DMS 273 (cell line): Measurements from ENCODE around the gene DPYSL4.

ENCODE experiments used
- DNase-seq: peaks from one replicate; lab custom pipeline; 2025; ENCODE audit not compliant: unreplicated experiment; lab: John Stamatoyannopoulos, UW

Gene DPYSL4

DNA sequence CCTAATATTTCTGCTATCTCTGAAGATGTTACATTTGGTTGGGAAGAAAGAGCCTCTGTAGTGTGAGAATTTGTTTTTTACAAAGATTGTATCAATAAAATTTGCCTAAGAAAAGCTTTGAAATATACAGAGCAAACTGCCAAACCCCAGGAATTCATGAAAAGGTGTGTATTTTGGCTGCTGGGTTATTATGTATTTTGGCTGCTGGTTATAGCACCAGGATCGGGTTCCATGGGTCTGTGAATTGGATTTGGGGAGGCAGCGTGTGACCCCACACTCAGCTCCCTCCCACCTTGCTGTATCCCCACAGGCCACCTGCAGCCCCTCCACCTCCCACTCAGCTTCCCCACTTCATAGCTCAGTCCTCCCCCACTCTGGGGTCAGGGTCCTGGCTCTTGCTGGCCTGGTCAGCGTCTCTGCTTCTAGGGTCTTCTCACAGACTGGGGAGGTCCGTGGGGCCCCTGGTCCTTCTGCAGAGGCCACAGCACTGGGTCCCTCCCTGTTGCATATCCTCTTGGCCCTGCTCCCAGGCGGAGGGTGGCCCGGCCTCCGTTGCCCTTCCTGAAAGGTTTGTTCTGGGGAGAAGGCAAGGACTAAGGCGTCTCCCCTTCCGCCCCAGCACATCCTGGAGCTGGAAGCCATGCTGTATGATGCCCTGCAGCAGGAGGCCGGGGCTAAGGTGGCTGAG, 24.0 kb upstream of the DPYSL4 start:
- no peak for DNase-seq

DNA sequence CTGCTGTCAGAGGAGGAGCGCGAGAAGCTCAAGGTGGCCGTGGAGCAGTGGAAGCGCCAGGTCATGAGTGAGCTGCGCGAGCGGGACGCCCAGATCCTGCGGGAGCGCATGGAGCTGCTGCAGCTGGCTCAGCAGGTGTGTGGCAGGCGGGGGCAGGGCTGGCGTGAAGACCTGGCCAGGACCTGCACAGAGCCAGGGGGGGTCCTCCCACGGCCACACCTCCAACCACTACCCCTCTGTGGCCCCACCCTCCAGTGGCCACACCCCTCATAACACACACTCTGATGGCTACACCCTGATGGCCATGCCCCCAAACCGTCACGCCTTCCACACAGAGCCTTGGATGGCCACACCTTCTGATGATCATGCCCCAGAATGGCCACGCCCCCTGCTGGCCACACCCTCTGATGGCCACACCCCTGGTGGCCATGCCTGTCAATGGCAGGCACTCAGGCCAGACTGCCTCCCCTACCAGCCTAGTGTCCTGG, 23.4 kb upstream of the DPYSL4 start:
- DNase-seq, result peak; percentile 62

DNA sequence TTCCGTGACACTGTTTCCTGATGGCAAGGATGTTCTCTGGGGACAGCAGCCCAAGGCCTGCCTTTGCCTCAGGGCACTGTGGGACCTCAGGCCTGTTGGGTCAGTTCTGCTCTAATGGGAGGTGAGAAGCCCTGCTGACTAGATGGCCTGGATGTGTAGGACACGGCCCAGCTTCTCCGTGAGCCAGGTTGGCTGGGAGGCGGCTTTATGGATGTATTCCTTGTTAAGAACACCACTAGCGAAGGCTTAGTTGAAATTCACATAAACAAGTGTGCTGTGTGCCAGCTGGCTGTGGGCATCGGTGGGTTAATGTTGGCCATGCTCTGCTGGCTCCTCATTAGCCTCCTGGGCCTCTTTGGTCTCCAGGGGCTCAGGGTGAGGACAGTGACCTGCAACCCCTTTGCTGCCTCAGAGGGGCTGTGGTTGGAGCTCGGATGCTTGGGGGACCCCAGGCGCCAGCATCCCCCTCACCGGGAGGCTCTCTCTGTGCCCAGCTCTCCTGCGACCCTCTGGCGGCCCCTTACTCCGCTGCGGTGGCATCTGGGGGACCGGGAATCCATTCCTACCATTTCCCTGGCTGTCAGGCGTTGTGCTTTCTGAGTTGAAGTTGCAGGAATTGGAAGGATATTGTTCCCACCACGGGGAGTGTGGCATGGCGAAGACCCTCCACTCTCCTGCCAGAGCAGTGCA, 22.8 kb upstream of the DPYSL4 start:
- no peak for DNase-seq

DNA sequence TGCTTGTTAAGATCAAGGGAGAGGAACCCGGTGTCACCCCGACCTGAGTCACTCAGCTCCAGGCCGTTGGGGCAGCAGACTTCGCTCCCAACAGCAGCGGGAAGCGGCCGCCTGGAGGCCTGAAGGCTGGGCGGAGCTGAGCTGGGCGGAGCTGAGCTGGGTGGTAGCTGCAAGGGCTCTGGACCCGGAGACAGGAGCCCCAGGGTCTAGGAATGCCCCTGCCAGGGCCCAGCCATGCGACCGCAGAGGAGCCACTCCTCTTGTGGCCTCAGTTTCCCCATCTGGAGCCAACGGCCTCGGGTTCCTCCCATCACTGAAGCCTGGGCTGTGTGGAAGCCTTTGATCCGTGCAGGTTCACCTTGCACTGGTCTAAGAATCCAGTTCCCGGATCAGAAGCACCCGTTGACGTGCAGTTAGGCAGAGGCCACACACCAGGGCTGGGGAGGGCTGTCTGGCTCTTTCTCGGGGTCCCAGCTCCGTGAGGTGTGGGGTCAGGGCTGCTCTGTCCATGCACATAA, 21.9 kb upstream of the DPYSL4 start:
- no peak for DNase-seq

DNA sequence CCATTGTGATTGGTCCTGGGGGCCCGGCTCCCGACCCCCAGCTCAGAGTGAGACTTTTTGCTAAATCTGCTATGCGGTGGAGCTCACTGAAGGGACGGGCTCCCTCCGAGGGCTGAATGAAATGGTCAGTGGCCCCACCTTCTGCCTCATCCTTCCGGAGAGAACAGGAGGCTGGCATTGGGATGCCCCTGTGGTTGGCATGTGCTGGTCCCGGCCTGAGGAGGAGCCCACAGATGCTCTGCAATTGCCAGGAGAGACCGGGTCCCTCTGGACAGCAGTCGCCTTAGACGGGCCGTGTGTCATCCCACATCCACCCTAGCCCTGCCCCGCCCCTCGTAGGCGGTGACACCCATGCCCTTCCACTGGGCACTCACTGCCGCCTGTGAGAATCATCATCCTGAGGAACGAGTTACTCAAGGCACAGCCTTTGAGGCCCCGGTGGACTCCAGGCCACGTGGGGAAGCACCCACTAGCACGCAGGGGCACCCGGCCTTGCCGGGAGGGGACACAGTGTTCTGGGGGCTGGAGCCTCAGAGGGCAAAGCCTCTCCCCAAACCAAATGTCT, 21.2 kb upstream of the DPYSL4 start:
- no peak for DNase-seq

DNA sequence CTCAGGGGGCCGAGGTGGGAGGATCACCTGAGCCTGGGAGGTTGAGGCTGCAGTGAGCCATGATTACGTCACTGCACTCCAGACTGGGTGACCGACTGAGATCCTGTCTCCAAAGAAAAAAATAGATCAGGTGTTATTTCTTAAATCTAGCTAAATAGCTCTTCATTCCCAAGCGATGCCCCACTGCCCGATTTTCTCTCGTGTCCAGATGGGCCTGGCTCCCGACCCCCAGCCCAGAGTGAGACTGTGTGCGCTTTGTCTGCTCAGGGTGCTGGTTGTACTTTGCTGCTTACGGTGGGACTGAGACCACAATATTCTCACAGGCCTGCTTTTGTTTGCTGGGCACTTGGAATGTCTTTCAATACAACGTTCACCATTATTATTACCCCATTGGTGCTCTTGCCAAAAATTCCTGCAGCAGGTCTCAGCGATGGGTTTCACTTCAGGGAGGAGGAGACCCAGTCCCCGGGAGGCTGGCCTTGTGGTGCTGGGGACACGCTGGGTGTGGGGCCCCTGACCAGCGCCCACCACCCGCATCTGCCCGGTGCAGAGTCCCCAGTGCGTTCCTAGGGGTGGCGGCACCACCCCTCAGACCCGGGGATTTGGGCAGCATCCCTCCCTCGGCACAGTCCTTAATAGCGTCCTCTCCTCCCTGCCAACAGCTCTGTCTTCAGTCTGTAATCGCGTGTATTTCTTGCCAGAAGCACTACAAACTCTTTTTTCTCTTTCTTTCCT, 20.4 kb upstream of the DPYSL4 start:
- no peak for DNase-seq

DNA sequence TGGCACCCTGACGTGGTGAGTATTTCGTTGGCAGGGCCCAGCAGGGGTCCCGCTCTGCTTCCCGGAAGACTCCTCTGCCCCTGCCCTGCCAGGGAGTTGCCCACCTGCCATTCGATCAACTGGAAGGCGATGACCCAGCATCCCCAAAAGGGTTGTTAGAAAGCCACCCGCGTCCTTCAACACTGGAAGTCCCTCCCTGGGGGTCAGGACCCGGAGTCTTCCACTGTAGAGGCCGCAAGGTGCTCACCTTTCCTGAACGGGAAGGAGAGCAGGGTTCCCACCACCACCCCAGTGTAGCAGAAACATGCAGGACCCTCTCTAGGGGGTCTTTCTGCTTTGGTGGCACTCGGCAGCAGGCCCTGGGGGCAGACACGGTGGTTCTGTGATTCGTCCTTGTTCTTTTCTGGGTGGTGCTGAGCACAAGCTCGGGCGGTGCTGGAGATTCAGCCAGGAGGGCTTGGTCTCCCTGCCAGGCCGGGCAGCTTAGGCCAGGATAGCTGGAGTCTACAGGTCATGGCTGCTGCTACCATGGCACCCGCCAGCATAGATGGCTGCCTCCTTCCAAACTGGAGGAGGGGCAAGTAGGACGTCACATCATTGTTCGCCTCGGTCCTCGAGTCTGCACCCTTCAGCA, 19.6 kb upstream of the DPYSL4 start:
- no peak for DNase-seq

DNA sequence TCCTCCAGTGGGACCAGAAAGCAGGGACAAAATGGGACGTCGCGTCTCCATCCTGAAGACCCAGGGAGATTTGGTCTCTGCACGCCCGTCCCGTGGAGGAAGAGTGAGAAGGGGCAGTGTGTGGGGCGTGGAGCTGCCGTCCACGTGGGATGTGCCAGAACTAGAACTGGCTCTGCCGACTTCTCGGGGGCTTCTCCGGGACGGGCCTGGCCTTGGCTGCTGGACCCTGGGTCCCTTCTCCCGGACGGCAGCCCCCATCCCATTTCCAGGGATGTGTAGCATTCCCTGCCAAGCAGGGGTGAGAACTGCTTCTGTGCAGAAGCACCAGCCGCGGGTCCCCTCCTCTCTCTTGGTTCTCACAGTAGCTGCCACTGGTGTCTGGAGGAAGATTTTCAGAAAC, 18.8 kb upstream of the DPYSL4 start:
- DNase-seq, result no peak

DNA sequence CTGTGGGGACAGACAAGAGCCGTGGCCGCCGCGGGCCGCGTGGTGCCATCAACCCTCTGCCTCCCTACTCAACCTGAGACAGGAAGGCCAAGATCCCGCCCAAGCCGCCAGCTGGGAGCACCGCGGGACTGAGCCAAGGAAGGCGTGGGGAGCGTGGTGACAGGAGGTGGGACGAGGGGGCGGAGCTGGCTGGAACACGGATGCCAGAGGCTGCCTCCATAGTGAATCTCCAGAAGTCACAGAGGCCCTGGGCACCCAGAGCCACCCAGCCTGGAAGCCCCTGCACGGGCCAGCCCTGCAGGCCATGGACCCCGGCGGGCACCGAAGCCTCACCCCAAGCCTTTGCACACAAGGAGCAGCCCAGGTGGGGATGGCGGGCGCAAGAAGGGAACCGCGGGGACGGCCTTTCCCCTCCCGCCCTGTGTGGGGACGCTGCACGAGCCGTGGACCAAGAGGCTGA, 18.1 kb upstream of the DPYSL4 start:
- DNase-seq, result peak; percentile 63

DNA sequence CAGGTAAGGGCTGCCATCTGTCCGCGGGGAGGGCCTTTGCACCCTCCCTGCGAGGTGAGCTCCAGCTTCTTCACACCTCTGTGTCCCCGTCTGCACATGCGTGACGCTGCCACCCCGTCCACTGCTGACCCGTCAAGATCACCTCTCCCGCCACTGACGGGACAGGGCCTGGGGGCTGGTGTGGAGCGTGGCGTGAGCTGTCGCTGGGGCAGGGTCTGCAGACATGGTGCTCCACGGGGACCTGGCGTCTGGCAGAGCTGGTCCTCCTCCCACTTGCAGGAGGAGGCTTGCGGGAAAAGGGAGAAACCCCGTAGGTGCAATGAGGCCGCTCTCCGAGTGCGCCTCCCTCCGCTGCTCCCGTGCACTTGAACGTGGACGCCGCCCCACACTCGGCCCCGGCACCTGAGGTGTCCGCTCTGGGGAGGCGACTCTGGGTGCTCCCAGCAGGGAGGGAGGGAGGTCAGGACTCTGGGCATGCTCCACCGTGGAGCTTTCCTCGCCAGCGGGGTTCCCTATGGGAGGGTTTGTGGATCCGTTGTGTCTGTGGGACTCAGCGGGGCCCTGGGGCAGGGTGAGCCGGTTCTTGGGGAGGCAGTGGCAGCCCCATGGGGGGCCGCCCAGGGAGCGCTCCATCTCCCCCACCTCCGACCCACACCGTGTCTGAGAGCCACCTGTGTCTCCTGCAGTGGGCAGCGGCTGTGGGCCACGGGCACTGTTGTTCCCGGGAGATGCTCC, 17.6 kb upstream of the DPYSL4 start:
- no peak for DNase-seq

DNA sequence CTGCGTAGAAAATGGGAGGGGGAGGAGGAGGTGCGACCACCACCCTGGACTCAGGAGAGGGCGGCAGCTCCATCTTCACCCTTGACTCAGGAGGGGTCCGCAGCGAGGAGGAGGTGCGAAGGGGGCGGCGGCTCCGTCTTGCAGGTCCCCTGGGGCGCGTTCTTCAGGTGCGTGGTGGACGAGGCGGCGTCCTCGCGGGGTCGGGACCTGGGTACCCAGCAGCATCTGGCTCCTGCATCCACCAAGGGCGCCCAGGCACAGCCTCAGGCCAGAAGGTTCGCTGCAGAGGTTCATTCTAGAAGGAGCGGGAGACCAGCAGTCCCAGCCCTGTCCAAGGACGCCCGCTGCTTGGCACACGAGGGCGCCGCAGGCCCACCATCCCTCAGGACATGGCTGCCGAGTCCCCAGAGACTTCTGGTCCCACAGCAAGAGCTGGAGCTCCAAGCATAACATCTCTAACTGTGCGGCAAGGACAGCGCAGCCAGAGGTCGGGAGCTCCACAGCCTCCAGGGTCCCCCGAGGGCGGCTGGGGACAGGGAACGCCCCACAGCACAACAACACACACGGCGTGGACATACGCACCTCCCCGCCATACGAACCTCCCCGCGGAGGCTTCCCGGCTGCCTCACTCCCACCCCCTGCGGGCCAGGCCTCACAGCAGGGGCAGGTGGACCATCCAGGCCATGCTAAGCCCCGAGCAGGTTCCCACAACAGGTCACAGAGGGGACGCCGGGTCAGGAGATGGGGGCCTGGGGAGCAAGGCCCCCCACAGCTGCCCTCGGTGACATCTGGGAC, 16.8 kb upstream of the DPYSL4 start:
- no peak for DNase-seq

DNA sequence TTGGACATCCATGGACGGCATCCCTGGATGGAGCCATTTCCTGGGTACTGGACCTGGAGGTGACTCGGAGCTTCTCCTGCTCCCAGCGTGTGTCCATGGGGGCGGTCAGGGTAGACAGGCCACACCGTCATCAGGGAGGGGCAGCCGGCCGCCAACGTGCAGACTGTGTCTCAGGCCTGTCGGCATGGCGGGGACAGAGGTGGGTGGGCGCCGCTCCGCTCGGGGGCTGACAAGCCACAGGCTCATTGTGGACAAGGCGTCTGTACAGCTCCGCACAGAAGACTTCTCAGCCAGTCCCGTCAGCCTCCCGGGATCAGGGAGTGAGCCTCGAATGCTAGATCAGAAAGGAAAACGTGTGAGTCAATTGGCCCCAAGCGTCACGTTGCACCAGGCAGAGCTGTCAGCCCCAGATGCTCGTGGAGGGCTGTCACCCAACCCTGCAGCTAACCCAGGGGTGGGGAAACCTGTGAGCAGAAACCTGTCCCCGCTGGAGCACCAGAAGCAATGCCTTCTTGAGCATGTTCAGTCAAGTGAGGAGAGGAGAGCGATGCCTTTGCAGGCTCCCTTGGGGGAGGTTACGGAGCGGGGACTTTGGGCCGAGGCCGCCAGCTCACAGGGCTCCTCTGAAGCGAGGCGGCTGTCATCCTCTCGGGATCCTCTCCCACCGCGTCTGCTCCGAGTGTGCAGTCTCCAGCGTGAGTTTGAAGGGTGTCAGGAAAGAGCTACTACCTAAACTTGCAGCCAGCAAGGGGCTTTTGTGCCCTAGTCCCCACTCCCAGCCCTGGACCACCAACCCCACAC, 16.0 kb upstream of the DPYSL4 start:
- no peak for DNase-seq

DNA sequence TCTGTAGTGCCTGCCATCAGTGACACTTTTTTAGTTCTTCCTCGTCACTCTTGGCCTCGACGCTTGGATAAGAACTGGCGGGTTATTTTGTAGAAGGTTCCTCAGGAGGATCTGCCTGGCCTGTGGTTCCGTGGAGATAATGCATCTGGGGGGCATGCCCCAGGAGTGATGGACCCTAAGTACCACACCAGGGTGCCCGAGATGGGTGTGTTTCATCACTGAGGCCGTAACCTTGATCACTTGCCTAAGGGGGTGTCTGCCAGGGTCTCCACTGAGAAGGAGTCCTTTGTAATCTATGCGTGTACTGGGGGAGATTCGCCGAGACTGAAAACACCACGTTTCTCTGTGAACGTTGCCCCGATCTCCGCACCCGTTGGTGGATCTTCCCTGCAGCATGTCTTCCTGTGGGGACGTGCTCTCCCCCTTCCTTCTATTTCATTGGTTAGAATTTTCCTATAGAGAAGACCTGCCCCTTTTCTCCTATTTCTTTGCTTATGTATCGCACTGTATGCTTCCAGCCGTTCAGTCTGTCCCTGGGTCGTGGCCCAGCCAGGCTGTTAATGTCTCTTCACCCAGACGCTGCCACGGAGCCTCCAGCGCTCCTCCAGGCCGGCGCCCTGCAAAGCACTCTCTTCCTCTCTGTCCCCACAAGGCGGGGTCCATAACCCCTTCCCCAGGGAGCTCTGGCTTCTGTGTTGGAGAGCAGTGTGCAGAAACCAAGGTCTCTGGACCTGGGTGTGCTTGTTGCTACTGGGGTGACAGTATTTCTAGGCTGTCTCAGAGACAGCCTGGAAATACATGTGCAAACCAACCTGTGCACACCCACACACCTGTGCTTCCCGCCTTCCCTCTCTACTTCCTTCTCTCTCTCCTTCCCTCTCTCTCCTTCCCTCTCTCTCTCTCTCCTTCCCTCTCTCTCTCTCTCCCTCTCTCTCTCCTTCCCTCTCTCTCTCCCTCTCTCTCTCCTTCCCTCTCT, 14.4 kb upstream of the DPYSL4 start:
- DNase-seq, result peak; percentile 11

DNA sequence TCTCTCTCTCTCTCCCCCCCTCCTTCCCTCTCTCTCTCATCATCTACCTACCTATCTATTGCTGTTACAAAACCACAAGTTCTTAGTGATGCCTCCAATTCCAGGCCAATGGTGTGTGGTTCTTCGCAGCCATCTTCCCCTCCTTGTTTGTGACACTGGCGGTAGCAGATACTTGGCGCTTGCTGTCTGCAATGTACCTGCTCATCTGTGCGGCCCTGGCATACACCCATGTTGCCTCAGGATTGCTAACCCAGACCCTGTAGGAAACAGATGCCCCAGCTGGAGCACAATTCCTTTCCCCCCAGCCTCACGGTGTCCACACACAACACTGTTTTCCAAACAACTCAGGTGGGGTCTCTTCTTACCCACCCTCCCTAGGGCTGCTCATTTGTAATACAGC, 13.6 kb upstream of the DPYSL4 start:
- no peak for DNase-seq

DNA sequence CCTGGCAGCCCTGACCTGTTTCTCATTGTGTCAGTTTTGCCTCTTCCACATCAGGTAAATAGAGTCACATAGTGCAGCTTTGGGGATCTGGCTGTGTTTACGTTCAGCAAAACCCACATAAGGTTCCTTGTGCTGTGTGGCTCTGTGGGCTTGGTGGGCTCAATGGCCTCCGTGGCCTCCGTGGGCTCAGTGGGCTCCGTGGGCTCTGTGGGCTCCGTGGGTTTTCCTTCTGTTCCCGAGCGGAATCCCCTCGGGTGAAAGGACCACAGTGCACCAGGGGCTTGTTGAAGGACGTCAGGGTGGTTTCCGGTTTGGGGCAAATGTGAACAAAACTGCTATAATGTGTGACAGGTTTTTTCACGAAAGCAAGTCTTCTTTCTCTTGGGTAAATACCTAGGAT, 12.5 kb upstream of the DPYSL4 start:
- no peak for DNase-seq

DNA sequence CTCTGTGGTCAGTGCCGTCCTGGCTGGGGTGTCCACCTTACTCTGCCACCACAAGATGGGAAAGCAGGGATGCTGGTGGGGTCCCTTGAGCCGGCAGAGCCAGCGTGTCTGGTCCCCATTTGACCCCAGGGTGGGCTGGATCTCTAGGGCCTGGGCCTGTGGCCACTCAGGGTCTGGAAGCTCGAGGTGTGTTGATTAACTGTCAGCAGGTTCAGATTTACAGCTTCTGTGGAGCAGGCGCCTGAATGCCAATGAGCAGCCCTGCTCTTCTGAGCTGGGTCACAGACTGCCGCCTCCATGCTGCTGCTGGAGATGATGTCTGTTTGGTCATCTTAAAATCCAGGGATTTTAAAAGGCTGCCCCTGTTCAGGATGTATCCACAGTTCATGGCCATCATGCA, 11.3 kb upstream of the DPYSL4 start:
- DNase-seq, result no peak

DNA sequence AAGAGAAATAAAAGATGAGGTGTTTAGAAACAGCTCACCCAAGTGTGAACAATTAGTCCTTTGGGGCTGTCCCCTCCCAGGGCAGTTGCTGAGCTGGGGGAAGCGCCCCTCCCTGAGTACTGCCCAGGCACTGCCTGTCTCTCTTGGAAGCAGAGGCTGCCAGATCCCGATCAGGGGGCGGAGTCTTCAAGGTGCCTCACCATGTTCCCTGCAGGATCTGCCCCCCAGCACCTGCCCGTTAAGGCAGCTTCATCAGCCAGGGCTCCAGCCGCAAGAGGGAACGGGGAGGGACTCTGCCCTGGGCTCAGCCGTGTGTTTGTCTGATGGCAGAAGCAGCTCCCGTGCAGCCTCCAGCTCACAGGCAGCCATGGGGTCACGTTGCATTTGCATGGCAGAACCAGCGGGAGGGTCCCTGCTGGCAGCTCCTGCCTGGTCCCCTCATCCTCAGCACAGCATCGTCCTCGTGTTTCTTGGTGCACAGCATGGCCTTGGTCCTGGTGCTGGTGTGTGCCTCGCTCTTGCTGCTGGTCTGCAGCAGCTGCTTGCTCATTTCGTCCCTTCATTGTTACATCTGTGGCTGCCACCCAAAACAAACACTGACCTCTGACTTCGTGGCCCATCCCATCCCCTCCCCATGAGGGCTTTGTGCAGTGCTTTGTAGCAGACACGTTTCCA, 10.7 kb upstream of the DPYSL4 start:
- DNase-seq, result peak; percentile 52
